RPMI8226 (cell line): ENCODE measurements around the gene SLC13A3.

Source experiments
- DNase-seq: peaks from one replicate; pipeline ENCODE4 v3.0.0-alpha.2; 2015

SLC13A3 gene

GRCh38 chr20:46519471-46520068 is 131.7 kb downstream of the SLC13A3 start:
- DNase-seq = no peak

- DNase-seq = no peak
These were observed 138.1 kb downstream of the SLC13A3 start, which contains the start of gene ZNF334 for GRCh38 chr20:46512943-46513844. Gene ZNF334 (minus strand): TSS chr20:46513559. CDS start chr20:46512102, 1,457 bp downstream.

GRCh38 chr20:46509523-46509922 is 141.7 kb downstream of the SLC13A3 start:
- no peak for DNase-seq
